NCI-H2107 (cell line): ENCODE measurements around the gene RANBP9.

ENCODE experiments used
- DNase-seq: peaks from one replicate; lab custom pipeline; 2025; lab: John Stamatoyannopoulos, UW

Gene RANBP9

DNA sequence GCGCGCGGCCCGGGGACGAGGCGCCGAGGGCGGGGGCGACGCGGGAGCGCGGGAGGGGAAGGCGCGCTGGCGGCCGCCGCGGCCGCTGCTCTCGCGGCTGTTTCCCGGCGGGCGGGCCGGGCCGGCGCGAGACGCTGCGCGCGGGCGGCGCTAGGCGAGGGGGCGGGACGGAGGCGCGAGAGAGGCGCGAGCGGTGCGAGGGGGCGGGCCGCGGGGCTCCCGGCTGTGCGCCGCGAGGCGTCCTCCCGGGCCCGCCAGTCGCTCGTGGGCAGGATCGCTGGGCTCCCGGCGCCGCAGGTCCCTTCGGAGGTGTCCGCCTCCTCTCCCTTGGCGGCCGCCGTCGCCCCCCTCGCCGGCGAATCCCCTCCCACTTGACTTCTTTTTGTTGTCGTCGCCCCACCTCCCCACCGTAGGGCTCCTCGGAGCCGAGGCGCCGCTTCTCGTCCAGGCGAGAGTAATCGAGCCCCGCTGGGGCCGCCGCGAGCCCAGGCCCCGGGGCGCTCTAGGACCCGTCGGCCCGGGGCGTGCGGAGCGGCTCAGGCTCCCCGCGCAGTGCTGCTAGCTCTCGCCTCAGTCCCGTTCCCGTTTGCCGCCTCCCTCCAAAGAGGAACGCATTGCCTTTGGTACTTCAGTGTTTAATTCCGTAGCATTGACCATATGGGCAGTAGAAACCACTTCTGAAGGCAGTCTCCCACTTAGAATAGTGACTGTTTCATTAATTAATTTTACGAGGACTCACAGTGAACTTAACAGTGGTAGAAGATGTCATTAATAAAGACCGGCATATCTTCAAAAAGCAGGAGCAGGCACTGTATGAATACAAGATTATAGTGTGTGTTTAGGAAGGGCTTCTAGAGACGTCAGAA is at the start of gene RANBP9:
TSS of gene RANBP9 (minus strand) at position 103 of the 866 bp plus-strand sequence. CDS start 330 bp downstream, outside the sequence.
- peak; percentile 58 for DNase-seq

DNA sequence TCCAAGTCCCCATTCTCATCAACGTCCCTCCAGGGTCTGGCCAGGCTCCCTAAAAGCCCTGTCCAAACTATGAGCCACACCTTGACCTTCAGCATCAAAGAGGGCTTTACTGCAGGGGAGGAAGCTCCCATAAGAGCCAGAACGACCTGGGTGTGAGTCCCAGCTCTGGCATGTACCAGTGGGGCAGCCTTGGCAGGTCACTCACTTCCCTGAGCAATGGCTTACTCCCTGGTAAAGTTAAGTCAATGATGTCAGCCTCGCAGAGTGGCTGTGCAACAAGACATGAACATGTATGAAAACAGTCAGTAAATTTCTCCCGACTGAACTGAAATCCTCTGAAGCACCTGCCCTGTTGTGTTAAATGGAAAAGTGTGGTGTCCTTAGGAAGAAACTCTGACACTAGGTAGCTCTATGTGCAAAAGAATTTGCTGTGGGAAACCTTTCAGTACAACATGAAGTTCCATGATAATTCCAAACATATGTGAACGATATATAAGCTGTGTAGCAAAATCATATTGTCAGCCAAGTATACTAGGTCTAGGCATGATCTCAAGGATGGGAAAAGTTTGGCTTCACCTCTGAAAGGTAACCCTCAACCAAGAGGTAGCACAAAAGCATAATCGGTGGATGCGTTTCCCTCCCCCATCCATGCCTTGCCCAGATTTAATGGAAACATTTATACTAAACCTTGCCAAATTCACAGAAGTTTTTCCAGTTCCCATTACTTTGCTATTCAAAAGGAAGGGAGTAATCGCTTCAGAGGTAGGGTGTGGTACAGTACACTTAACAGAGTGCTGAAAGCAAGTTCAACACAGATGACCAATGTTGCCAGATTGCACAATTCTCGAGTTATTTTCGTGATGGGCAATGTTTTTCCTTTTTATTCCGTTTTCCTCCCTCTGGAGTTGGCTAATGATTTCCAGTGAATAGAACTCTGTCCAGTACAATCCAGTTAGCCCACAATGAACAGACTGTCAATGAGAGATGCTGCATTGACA is 49.0 kb upstream of the RANBP9 start:
- DNase-seq, result no peak

DNA sequence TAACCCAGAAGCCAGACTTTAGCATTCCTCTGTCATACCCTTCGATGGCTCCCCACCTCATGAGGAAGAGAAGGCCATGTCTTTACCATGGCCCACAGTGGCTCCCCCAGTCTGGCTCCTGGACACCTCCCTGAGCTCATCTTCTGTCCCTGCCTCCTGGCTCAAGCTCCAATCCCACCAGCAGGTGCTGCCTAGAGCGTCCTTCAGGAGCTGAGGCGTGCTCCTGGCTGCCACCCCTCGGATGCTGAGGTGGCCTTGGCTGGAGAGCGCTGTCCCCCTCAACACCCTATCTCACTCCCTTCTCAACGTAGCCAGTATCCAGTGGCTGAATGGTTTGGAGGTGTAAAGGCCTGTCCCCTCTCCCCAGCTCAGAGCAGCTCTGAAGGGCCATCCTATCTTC is 47.4 kb upstream of the RANBP9 start:
- no peak for DNase-seq

DNA sequence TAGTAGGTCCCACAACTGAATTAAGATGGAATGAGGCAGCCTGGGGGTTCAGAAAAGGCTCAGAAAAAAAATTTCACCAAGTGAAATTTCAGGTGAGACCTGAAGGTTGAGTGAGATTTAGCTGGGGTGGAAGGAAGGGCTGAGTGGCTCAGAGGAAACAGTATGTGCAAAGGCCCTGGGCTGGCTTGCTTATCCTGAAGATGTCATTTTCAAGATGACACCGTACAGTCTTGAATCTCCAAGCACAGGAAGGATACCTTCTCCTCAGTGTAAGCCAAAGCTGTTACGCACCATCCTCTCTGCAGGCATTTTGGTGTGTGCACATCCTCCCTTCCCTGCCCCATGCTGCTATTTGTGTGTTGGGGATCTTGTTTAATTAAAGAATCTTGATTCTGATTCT is 43.0 kb upstream of the RANBP9 start:
- DNase-seq, result no peak

DNA sequence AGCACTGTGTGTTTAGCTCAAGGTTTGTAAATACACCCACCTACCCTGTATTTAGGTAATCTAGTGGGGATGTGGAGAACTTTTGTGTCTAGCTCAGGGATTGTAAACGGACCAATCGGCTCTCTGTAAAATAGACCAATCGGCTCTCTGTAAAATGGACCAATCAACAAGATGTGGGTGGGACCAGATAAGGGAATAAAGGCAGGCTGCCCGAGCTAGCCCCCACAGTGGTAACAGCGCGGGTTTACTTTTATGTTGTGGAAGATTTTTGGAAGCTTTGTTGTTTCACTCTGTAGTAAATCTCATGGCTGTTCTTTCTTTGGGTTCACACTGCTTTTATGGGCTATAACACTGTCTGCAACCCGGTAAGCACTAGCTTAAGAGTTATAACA is 32.1 kb upstream of the RANBP9 start:
- no peak for DNase-seq

DNA sequence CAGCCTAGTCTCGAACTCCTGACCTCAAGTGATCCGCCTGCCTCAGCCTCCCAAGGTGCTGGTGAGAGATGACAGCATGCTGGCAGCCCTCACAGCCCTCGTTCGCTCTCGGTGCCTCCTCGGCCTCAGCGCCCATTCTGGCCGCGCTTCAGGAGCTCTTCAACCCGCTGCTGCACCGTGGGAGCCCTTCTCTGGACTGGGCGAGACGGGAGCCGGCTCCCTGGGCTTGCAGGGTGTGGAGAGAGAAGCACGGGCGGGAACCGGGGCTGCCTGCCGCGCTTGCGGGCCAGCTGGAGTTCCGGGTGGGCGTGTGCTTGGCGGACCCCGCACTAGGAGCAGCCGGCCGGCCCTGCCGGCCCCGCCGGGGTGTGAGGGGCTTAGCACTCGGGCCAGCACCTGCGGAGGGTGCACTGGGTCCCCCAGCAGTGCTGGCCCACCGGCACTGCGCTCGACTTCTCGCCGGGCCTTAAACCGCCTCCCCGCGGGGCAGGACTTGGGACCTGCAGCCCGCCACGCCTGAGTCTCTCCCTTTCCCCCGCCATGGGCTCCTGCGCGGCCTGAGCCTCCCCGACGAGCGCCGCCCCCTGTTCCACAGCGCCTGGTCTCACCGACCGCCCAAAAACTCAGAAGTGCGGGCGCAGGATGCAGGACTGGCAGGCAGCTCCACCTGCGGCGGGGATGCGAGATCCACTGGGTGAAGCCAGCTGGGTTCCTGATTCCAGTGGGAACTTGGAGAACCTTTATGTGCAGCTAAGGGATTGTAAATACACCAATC is 31.5 kb upstream of the RANBP9 start:
- DNase-seq, result no peak

DNA sequence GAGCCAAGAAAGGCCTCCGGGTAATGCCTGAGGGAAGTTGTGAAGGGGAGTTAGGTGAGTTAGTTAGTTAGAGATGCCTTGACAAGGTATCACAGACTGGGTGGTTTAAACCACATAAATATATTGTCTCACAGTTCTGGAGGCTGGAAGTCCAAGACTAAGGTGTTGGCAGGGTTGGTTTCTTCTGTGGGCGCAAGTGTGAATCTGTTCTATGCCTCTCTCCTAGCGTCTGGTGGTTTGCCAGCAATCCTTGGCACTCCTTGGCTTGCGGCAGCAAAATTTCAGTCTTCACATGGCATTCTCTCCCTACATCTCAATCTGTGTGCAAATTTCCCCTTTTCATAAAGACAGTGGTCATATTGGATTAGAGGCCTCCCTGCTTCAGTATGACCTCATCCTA is 29.7 kb upstream of the RANBP9 start:
- no peak for DNase-seq

DNA sequence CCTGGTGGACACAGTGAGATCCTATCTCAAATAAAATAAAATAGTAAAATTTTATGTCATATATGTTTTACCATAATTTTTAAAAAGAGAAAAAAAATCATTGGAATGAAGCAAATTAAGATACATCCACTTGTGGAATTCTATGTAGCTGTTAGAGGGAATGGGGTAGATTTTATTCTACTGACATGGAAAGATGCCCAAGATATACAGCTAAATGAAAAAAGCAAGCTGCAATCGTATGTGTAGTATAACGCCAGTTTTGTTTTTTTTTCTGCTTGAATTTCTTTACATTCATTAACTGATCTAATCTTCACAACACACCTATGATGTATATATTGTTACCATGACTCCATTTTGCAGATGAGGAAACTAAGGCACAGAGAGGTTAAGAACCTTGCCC is 23.4 kb upstream of the RANBP9 start:
- no peak for DNase-seq

DNA sequence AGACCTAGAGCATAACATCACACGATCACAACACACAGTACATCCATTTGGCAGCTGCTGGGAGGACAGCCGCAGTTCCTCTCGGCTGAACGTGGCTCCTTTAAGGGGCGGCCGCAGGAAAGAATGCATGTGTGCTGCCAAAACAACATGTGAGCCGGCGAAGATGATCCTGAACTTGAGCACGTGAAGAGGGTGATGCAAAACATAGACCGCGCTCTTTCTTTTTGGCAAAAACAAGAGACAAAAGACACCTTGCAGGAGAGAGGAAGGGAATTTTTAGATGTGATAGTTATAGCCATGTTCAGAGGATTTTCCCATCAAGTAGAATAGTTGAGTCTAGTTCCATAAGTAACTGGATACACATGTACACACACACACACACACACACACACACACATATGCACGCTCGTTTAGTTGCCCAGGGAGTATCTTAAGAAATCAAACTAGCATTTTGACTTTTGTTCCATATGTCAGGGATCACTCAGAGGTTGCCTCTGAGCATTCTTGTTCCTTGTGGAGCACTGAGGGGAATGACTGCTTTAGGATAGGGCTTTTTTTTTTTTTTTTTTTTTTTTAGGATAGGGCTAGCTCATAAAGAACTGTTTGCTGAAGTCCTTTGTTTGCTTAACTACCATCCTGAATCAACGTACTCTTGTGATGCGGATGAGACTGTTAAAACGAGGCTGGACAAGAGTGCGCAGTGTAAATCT is 21.7 kb upstream of the RANBP9 start:
- DNase-seq, result no peak

DNA sequence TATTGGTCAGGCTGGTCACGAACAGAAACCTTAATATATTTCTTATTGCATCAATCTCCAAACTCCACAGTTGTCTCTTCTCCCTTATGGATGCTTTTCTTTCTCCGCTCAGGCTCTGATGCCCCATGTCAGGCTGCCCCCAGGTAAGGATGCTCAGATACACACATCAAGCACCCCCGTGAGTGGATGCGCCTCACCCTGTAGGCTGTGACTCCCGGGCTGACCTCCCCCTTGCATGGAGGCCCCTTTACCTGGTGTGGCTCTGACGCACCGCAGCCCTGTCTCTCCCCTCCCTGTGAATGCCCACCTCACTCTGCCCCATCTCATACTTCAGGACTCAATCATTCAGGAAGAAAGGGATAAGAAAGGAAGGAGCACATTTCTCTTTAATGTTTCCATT is 19.1 kb upstream of the RANBP9 start:
- DNase-seq, result no peak

DNA sequence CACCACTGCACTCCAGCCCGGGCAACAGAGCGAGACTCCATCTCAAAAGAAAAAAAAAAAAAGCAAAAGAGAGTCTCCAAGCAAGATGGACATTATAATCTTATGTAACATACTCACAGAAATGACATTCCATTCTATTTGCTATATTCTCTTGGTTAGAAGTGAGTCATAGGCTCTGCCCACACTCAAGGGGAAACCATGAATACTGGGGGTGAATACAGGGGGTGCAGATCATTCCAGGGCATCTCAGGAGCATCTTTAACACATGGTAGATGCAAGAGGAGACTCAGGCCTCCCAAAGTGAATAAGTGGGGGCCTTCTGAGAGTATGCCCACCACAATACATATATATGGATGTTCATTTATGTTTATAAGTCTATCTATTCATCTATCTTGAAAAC is 18.3 kb upstream of the RANBP9 start:
- no peak for DNase-seq

DNA sequence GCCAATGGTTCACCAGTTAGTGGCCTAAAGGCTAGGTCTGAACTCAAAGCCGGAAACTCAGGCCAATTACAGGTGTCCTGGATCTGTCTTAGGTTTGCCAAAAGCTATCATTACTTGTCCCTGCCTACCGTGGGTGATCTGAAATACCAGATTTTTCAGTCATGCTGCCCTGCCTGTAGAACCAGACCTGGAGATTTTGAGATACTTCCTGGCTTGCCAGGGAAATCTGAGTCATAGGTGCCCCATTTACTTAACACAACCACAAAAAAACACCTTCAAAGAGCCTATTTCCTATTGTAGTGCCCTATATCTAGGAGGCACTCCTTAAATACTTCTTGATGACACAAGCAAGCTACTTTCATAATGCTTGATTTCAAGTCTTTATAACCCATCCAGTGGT is 13.9 kb upstream of the RANBP9 start:
- DNase-seq, result no peak

DNA sequence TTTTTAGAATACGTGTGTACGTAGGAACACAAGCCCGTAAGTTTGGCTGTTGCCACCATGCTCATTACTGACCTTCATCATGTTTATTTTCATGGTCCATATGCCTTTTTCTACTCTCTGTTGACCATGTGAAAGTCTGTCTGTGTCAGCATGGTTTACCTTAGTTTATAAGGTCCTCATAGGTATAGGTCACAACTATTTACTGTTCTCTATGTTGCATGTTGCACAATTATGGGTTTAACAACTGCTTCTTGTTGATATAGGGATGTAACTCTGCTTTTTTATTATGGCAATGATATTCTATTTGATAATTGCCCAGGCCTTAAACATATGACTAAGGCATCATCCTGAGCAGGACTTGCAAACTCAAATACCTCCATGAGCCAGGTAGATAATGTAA is 13.4 kb upstream of the RANBP9 start:
- DNase-seq, result no peak

DNA sequence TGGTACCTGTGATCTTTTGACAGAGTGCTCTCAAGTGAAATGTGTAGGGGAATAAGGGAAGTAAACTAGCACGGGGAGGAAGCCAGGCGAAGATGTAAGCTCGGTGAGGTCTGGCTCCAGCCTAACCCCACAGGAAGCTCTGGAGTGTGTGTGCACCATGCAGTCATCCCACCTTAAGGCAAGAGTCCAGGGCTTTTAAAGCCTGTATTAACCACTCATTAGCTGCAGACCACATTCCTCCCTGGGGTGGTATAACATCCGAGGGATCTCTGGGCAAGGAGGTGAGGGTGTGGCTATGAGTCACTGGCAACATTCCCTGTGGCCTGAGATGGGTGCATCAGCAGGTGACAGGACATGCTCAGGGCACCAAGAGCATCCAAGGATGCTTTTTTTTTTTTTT is 12.5 kb upstream of the RANBP9 start:
- no peak for DNase-seq

DNA sequence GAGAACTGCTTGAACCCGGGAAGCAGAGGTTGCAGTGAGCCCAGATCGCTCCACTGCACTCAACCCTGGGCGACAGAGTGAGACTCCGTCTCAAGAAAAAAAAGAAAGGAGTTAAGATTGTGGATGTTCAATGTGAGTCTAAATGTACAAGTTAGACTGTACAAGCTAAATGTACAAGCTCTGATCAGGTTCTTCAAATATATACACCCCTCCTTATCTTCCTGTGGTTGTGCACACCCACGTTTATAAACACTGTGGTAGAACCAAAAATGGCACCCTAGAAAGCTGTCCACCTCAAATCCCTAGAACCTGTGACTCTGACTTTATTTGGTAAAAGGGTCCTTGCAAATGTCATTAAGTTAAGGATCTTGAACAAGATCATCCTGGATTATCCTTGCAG is 11.2 kb upstream of the RANBP9 start:
- DNase-seq, result no peak

DNA sequence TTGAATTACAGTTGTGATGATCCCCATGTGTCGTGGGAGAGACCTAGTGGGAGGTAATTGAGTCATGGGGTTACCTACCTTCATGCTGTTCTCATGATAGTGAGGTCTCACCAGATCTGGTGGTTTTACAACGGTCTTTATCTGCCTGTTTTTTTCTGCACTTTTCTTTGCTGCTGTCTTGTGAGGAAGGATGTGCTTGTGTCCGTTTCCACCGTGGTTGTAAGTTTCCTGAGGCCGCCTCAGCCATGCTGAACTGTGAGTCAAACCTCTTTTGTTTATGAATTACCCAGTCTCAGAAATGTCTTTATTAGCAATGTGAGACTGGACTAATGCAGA is 6.5 kb upstream of the RANBP9 start:
- DNase-seq, result no peak

DNA sequence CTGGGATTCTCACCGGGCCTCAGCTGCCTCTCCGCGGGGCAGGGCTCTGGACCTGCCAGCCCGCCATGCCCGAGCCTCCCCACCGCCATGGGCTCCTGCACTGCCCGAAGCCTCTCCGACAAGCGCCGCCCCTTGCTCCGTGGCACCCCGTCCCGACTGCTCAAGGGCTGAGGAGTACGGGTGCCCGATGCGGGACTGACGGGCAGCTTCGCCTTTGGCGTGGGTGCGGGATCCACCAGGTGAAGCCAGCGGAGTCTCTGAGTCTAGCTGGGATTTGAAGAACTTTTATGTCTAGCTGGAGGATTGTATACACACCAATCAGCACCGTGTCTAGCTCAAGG is 5.3 kb upstream of the RANBP9 start:
- no peak for DNase-seq

DNA sequence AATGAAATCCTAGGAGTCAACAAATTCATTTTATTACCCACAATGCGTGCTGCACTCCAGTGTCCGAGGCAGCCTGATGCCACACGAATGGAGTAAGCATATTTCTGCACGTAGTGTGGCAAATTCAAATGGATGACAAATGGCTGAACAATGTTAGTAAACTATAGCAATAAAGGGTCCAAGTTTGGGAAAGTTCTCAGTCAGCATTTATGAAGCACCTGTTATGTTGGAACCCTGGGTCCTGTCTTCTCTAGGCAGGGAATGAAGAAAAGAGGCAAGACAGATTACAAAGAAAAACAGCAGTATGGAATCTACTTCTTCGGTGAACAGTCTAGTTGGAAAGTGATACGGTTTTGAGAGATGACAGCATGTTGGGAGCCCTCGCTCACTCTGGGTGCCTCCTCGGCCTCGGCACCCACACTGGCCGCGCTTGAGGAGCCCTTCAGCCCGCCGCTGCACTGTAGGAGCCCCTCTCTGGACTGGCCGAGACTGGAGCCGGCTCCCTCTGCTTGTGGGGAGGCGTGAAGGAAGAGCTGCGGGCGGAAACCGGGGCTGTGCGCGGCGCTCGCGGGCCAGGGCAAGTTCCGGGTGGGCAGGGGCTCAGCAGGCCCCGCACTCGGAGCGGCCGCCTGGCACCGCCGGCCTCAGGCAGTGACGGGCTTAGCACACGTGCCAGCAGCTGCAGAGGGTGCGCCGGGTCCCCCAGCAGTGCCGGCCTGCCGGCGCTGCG is 4.8 kb upstream of the RANBP9 start:
- no peak for DNase-seq

DNA sequence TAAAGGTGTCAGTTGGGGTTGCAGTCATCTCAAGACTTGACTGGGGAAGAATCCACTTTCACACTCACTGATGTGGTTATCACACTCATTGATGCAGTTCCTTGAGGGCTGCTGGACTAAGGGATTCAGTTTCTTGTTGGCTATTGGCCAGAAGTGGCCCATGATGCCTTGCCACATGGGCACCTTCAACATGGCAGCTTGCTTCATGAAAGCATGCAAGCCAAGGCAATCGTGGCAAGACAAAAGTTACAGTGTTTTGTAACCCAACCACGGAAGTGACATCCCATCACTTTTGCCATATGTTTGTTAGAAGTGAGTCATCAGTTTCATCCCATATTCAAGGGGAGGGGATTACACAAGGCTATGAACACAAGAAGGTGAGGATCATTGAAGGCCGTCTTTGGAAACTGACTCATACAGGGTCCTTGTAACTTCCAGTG is 3.8 kb upstream of the RANBP9 start:
- no peak for DNase-seq

DNA sequence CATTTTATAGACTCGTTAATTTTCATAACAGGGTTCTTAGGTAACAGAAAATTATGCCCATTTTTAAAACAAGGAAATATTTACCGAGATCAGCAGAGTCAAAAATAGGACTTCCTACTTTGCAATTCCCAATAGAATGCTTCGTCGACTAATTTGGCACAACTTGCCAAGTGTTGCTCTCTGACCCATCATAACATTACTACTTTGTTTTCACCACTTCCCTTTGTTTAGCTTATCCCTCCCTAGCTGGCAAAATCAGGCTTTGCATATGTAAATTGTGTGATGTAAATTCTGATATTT is 914 bp upstream of the RANBP9 start:
- no peak for DNase-seq

DNA sequence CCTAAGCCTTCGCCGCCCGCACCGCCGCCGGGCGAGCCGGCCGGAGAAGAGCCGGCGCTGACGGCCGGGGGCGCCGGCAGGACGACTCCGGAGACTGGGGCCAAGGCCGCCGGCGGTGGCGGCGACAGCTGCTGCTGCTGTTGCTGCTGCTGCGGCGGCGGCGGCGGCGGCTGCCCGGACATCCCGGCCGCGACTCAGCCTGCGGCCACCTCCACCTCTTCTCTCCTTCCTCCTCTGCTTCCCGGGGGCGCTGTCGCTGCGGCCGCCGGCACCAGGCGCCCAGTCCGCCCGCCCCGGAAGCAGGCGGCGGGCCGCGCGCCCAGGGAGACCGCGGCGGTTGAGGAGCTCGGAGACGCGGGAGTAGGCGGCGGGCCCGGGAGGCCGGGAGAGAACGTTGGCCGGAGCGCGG is 307 bp downstream of the RANBP9 start:
- no peak for DNase-seq
